ENCODE measurements around the gene IQGAP2. TPM values are rescaled to one million over a fixed set of nuclear protein-coding genes. Genes with fewer than 3 reads are reported as not detected.
A peak's percentile ranks its signal among the peaks of the same experiment; 100 is the strongest.

IQGAP2 gene
- total RNA-seq, 1 donor from 2014 or later: 11.5 TPM

GRCh38 chr5:76527685-76528161 lies 124.6 kb downstream of the IQGAP2 start:
- H3K27ac ChIP-seq (ENCODE audit: low read depth, low read length): no peak overlapping the region
- no peaks in the 10 kb centered on the region for H3K9me3 ChIP-seq (ENCODE audit: control insufficient read depth in 3 of 3, low read length in 3 of 3)
- H3K27me3 ChIP-seq (ENCODE audit: control insufficient read depth in 3 of 3, insufficient read depth in 3 of 3, low read length in 3 of 3): no peaks in the 10 kb centered on the region
- H3K9ac ChIP-seq (ENCODE audit: low read depth in 1 of 3, low read length in 3 of 3): no peak overlapping the region
- H3K4me1 ChIP-seq (ENCODE audit: control insufficient read depth in 3 of 3, insufficient read depth in 3 of 3, low read length in 3 of 3): no peaks in the 10 kb centered on the region
- H3K4me3 ChIP-seq (ENCODE audit: low read length in 3 of 3): no peak overlapping the region
- no peaks in the 10 kb centered on the region for H3K36me3 ChIP-seq (ENCODE audit: control insufficient read depth in 3 of 3, insufficient read depth in 3 of 3, low read length in 3 of 3)

GRCh38 chr5:76528547-76529331 lies 125.7 kb downstream of the IQGAP2 start:
- Histone ChIP-seq H3K27me3 (ENCODE audit: control insufficient read depth in 3 of 3, insufficient read depth in 3 of 3, low read length in 3 of 3) (no peaks in the 10 kb centered on the region), H3K4me3 (ENCODE audit: low read length in 3 of 3) (no peak overlapping the region), H3K4me1 (ENCODE audit: control insufficient read depth in 3 of 3, insufficient read depth in 3 of 3, low read length in 3 of 3) (no peaks in the 10 kb centered on the region), H3K27ac (ENCODE audit: low read depth, low read length) (no peak overlapping the region), H3K9me3 (ENCODE audit: control insufficient read depth in 3 of 3, low read length in 3 of 3) (no peaks in the 10 kb centered on the region), H3K36me3 (ENCODE audit: control insufficient read depth in 3 of 3, insufficient read depth in 3 of 3, low read length in 3 of 3) (no peaks in the 10 kb centered on the region), H3K9ac (ENCODE audit: low read depth in 1 of 3, low read length in 3 of 3) (no peak overlapping the region)

- H3K4me1 ChIP-seq (ENCODE audit: control insufficient read depth in 3 of 3, insufficient read depth in 3 of 3, low read length in 3 of 3): no peaks in the 10 kb centered on the region
- H3K36me3 ChIP-seq (ENCODE audit: control insufficient read depth in 3 of 3, insufficient read depth in 3 of 3, low read length in 3 of 3): no peaks in the 10 kb centered on the region
- H3K9ac ChIP-seq (ENCODE audit: low read depth in 1 of 3, low read length in 3 of 3): no peak overlapping the region
Measured at GRCh38 chr5:76529464-76530344, 126.6 kb downstream of the IQGAP2 start.

GRCh38 chr5:76532052-76532451 lies 129.0 kb downstream of the IQGAP2 start:
- H3K36me3 ChIP-seq (ENCODE audit: control insufficient read depth in 3 of 3, insufficient read depth in 3 of 3, low read length in 3 of 3): no peaks in the 10 kb centered on the region
- no peaks in the 10 kb centered on the region for H3K27me3 ChIP-seq (ENCODE audit: control insufficient read depth in 3 of 3, insufficient read depth in 3 of 3, low read length in 3 of 3)
- H3K27ac ChIP-seq (ENCODE audit: low read depth, low read length): no peak overlapping the region
- no peak overlapping the region for H3K4me3 ChIP-seq (ENCODE audit: low read length in 3 of 3)
- no peaks in the 10 kb centered on the region for H3K4me1 ChIP-seq (ENCODE audit: control insufficient read depth in 3 of 3, insufficient read depth in 3 of 3, low read length in 3 of 3)
- H3K9me3 ChIP-seq (ENCODE audit: control insufficient read depth in 3 of 3, low read length in 3 of 3): no peaks in the 10 kb centered on the region
- H3K9ac ChIP-seq (ENCODE audit: low read depth in 1 of 3, low read length in 3 of 3): no peak overlapping the region

More at GRCh38 chr5:76529464-76530344, 126.6 kb downstream of the IQGAP2 start:
- H3K9me3 ChIP-seq (ENCODE audit: control insufficient read depth in 3 of 3, low read length in 3 of 3): no peaks in the 10 kb centered on the region
- H3K27me3 ChIP-seq (ENCODE audit: control insufficient read depth in 3 of 3, insufficient read depth in 3 of 3, low read length in 3 of 3): no peaks in the 10 kb centered on the region
- H3K27ac ChIP-seq (ENCODE audit: low read depth, low read length): no peak overlapping the region
- no peak overlapping the region for H3K4me3 ChIP-seq (ENCODE audit: low read length in 3 of 3)

GRCh38 chr5:76532973-76533372 lies 129.9 kb downstream of the IQGAP2 start:
- H3K4me1 ChIP-seq (ENCODE audit: control insufficient read depth in 3 of 3, insufficient read depth in 3 of 3, low read length in 3 of 3): no peaks in the 10 kb centered on the region
- H3K27ac ChIP-seq (ENCODE audit: low read depth, low read length): no peak overlapping the region
- no peak overlapping the region for H3K9ac ChIP-seq (ENCODE audit: low read depth in 1 of 3, low read length in 3 of 3)
- H3K9me3 ChIP-seq (ENCODE audit: control insufficient read depth in 3 of 3, low read length in 3 of 3): no peaks in the 10 kb centered on the region
- H3K36me3 ChIP-seq (ENCODE audit: control insufficient read depth in 3 of 3, insufficient read depth in 3 of 3, low read length in 3 of 3): no peaks in the 10 kb centered on the region
- no peak overlapping the region for H3K4me3 ChIP-seq (ENCODE audit: low read length in 3 of 3)
- no peaks in the 10 kb centered on the region for H3K27me3 ChIP-seq (ENCODE audit: control insufficient read depth in 3 of 3, insufficient read depth in 3 of 3, low read length in 3 of 3)

GRCh38 chr5:76535577-76535976 lies 132.5 kb downstream of the IQGAP2 start:
- Histone ChIP-seq H3K9me3 (ENCODE audit: control insufficient read depth in 3 of 3, low read length in 3 of 3) (no peaks in the 10 kb centered on the region), H3K4me3 (ENCODE audit: low read length in 3 of 3) (no peak overlapping the region), H3K27me3 (ENCODE audit: control insufficient read depth in 3 of 3, insufficient read depth in 3 of 3, low read length in 3 of 3) (no peaks in the 10 kb centered on the region), H3K9ac (ENCODE audit: low read depth in 1 of 3, low read length in 3 of 3) (no peak overlapping the region), H3K36me3 (ENCODE audit: control insufficient read depth in 3 of 3, insufficient read depth in 3 of 3, low read length in 3 of 3) (no peaks in the 10 kb centered on the region), H3K27ac (ENCODE audit: low read depth, low read length) (no peak overlapping the region), H3K4me1 (ENCODE audit: control insufficient read depth in 3 of 3, insufficient read depth in 3 of 3, low read length in 3 of 3) (no peaks in the 10 kb centered on the region)

- Histone ChIP-seq H3K9me3 (ENCODE audit: control insufficient read depth in 3 of 3, low read length in 3 of 3) (no peaks in the 10 kb centered on the region), H3K4me1 (ENCODE audit: control insufficient read depth in 3 of 3, insufficient read depth in 3 of 3, low read length in 3 of 3) (no peaks in the 10 kb centered on the region), H3K4me3 (ENCODE audit: low read length in 3 of 3) (no peak overlapping the region), H3K9ac (ENCODE audit: low read depth in 1 of 3, low read length in 3 of 3) (no peak overlapping the region), H3K27me3 (ENCODE audit: control insufficient read depth in 3 of 3, insufficient read depth in 3 of 3, low read length in 3 of 3) (no peaks in the 10 kb centered on the region), H3K36me3 (ENCODE audit: control insufficient read depth in 3 of 3, insufficient read depth in 3 of 3, low read length in 3 of 3) (no peaks in the 10 kb centered on the region), H3K27ac (ENCODE audit: low read depth, low read length) (no peak overlapping the region)
Measured at GRCh38 chr5:76537073-76537543, 134.0 kb downstream of the IQGAP2 start.

DNA sequence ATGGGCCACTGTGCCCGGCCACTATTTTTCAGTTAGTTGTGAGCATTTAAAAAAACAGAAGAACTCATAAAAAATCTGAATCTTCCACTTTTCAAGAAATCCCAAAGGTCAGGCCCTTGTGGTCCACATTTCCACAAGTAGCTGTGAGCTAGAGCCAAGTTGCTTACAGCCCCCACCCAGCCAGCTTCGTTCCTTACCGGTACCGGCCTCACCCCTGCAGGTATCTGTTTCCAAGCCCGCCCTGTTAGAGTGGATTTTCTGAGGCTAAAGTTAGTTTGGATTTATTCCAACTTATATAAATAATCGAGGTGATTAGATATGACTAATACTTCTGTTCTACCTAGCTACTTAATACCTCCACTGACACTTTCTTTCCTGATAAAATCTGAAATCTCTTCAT lies 139.2 kb downstream of the IQGAP2 start:
- Histone ChIP-seq H3K36me3 (ENCODE audit: control insufficient read depth in 3 of 3, insufficient read depth in 3 of 3, low read length in 3 of 3) (no peaks in the 10 kb centered on the region), H3K27me3 (ENCODE audit: control insufficient read depth in 3 of 3, insufficient read depth in 3 of 3, low read length in 3 of 3) (no peaks in the 10 kb centered on the region), H3K4me1 (ENCODE audit: control insufficient read depth in 3 of 3, insufficient read depth in 3 of 3, low read length in 3 of 3) (no peaks in the 10 kb centered on the region), H3K9ac (ENCODE audit: low read depth in 1 of 3, low read length in 3 of 3) (no peak overlapping the region), H3K4me3 (ENCODE audit: low read length in 3 of 3) (no peak overlapping the region), H3K9me3 (ENCODE audit: control insufficient read depth in 3 of 3, low read length in 3 of 3) (no peaks in the 10 kb centered on the region), H3K27ac (ENCODE audit: low read depth, low read length) (no peak overlapping the region)

- H3K9me3 ChIP-seq (ENCODE audit: control insufficient read depth in 3 of 3, low read length in 3 of 3): no peaks in the 10 kb centered on the region
- peak overlapping the region; percentile 5 for H3K27ac ChIP-seq (ENCODE audit: low read depth, low read length)
- H3K9ac ChIP-seq (ENCODE audit: low read depth in 1 of 3, low read length in 3 of 3): peak overlapping the region in 1 of 3 donors; percentile 1
- no peaks in the 10 kb centered on the region for H3K27me3 ChIP-seq (ENCODE audit: control insufficient read depth in 3 of 3, insufficient read depth in 3 of 3, low read length in 3 of 3)
- H3K4me1 ChIP-seq (ENCODE audit: control insufficient read depth in 3 of 3, insufficient read depth in 3 of 3, low read length in 3 of 3): no peaks in the 10 kb centered on the region
- no peaks in the 10 kb centered on the region for H3K36me3 ChIP-seq (ENCODE audit: control insufficient read depth in 3 of 3, insufficient read depth in 3 of 3, low read length in 3 of 3)
- H3K4me3 ChIP-seq (ENCODE audit: low read length in 3 of 3): no peak overlapping the region
Measured at GRCh38 chr5:76542887-76543690, 140.0 kb downstream of the IQGAP2 start.

Data from skeletal muscle tissue (tissue), 4 donors.